HG03469 (cell line): ENCODE data around the gene PLP1.
A peak's percentile ranks its signal among the peaks of the same experiment; 100 is the strongest.
"Not testable (repeated sequence)": the region's sequence is repeated elsewhere in the genome, so short reads cannot be mapped to it uniquely, and the experiment has no call there.

Experiments
- ATAC-seq: cut with Tn5 transposase; IDR thresholded peaks from one replicate; pipeline ENCODE4 v1.9.1; 2021; ENCODE audit warnings: mild to moderate bottlenecking, moderate library complexity, moderate number of reproducible peaks; ENCODE audit not compliant: unreplicated experiment

The PLP1 gene

DNA sequence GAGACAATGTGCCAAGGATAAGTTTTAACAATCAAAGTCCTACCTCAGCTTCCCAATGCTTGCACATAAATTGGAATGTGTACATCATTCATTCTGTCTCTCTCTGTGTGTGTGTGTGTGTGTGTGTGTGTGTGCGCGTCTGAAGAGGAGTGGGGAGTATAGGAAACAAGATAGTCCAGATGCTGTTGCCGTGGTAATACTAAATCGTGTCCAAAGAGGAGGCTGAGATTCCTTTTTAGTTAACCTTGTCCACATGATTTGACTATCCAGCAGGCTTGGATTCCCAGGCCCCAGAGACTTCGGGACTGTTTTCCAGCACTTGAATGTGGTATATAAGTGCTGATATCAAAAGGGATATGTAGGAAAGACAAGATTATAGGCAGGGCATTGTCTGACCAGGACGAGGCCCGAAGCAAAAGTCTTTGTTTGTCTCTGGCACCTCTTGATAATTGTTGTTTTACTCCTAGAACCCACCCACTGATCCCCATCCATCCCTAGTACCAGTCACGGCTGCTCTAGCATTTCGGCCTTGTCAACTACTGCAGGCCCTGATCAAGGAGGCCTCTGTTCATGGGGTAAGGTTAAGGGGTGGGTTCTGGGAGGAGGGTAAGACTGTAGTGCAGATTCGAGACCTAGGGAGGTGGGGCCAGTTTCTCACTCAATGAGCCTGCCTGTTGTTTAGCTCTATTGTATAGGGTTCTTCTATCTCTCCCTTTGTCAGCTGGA is 3.9 kb downstream of the PLP1 start:
- no peak for ATAC-seq

DNA sequence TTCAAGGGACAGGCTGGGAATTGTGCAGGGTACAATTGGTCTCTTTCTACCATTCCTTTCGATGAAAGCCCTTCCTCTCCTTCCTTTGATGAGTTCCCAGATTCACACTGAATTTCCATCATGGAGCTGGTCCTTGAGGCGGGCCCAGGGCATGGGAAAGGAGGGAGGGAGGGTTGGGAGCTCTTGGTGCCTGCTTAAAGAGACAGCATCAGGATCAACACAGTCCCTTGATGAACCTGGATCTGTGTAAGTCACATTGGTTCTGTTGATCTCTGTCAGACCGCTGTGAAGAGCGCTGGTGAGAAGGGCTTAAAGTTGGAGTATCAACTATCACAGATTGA is 4.4 kb downstream of the PLP1 start:
- no peak for ATAC-seq

DNA sequence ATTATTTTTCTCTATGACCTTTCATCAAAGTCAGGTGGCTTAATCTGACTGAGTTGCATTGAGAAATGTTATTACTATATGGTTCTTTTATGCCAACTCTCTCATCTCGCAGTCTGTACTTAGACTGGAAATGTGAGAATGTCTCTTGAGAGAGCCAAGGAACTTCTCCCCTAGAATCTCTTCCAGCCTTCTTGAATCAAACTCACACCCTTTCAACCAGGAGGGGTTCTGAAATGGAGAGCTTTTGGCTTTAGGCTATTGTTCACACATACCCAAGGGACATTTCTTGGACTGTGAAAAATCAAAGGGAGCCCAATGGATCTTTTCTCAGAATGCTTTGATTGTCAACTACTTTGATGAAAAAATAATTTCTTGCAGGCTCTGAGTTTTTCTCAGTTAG is 5.1 kb downstream of the PLP1 start:
- no peak for ATAC-seq

GRCh38 chrX:103782640-103783039 is 6.0 kb downstream of the PLP1 start:
- ATAC-seq, result no peak

DNA sequence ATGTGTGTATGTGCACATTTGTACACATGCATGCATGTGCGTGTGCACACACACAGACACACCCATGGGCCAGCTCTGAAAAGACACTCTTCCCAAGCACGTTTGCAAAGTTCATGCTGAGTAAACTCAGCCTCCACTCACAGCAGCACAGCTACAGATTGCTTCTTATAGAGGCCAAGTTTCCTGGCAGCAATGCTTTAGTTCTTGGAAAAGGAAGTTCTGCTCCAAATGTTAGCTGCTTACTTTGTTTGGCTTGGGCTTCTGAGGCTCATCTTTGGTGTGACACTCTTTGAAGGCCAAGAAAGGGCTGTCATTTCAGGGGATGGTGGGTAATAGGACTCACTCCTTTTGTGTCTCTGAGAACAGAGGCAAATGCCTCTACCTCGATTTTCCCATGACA is 6.6 kb downstream of the PLP1 start:
- ATAC-seq, result no peak

DNA sequence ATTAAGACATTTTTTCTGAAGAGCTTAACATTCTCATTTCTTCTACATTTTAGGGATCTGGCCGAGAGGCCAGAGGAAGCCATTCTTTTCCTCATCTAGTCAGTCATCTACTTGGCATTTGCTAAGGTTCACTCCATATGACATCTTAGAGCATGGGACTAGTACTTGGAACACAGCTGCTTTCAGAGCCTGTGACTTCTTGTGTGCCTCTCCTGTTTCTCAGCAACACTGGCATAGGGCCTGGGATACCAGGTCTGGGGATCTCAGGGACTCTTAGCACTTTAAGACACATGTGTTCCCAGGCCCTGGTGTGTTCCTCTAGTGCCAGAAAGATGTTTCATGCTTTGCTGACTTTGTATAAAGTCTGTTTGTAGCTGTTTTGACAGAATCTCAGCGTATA is 7.3 kb downstream of the PLP1 start:
- no peak for ATAC-seq

GRCh38 chrX:103789004-103789403 is 12.4 kb downstream of the PLP1 start:
- ATAC-seq, result peak; percentile 80

GRCh38 chrX:103791228-103791627 is 14.6 kb downstream of the PLP1 start:
- ATAC-seq, result no peak

- no peak for ATAC-seq
Measured at GRCh38 chrX:103791826-103792485, 15.3 kb downstream of the PLP1 start.

DNA sequence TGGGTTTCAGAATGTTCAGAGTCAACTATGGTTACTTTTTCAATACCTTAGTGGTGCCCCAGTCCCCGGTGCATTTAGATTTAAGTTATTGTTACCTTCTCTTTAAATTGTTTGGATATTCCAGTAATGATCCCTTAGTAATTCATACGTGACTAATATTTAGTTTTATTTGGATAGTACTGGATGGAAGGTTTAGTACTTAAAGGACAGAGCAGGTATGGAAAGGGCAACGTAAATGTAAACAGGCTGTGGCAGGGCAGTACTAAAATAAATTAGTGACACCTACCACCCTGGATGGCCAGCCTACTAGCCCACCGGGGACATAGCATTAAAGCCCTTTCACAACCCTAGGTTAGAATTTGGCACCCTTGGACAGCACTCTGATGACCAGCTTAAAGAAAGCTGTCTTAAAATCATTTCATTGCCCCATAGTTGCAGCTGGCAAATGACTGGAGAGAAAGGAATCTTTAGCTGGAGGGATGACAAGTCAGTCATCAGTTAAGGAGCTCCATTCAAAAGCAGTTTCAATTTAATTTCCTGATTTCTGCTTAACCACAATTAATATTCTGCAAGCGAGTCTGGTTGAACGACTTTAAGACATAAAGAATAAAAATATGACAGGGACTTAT is 16.4 kb downstream of the PLP1 start:
- ATAC-seq, result no peak

GRCh38 chrX:103793545-103793940 is 16.9 kb downstream of the PLP1 start:
- ATAC-seq, result no peak

- no peak for ATAC-seq
Measured at GRCh38 chrX:103794119-103794518, 17.5 kb downstream of the PLP1 start.

- no peak for ATAC-seq
Measured at GRCh38 chrX:103797691-103798090, 21.1 kb downstream of the PLP1 start.

DNA sequence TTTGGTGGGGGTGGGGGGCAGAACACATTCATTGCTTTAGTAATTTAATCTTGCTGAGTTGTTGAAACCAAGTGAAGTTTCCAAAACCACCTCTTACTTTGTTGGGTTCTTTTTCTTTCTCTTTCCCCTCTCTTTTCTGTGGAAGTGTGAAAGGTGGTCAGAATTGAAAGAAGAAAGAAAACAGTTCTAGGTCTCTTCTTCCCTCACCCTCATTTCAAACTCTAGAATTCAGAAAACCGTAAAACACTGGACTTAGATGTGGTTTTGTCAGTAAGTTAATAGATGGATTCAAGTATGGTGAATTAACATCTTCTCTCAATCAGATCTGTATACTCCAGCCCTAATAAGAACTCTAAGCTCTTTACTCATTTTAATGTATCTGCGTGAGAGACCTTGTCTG is 23.7 kb downstream of the PLP1 start:
- no peak for ATAC-seq

GRCh38 chrX:103805860-103806259 is 29.2 kb downstream of the PLP1 start:
- ATAC-seq, result no peak

DNA sequence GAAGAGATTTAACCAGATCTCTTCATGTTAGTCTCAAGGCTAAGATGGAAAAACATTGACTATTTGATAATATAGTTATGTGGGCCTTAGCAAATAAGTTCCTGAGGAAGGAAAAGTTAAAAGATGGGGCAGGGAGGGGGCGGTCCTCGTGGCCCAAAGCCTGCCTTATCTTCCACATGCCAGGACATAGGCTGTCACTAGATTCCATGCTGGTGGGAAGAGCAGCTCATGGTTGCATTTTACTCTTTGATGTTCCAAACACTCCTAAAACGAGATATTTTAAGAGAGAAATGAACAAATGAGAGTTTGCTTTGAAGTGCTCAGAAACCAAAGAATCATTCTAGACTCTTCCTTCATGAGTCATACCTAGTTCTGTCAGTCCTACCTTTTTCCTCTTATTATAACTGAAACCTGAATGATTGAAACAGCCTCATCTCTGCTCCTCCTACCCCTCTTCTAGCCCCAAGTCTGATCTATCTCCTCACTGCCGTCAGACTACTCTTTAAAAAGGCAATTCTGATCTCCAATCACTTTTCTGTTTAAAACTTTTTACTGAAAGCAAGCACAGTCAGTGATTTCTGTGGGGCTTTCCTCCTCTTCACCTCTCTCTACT is 30.3 kb downstream of the PLP1 start:
- ATAC-seq, result no peak

- no peak for ATAC-seq
Measured at GRCh38 chrX:103811858-103812257, 35.2 kb downstream of the PLP1 start.

- not testable (repeated sequence) for ATAC-seq
Measured at GRCh38 chrX:103817101-103817500, 40.5 kb downstream of the PLP1 start.

DNA sequence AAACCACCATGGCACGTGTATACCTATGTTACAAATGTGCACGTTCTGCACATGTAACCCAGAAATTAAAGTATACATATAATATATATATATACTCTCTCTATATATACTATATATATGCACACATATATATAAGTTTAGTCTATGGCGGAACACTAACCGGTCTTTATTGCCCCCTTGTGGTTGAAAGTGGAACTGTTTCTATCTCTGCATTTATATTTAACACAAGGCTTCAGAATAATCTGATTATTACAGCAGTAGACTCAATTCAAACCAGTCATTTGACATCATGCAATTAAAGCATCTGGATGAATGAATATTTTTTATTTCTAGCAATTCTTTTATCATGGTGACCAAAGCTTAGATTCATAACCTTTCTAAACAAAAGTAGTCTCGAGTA is 40.9 kb downstream of the PLP1 start:
- ATAC-seq, result no peak

DNA sequence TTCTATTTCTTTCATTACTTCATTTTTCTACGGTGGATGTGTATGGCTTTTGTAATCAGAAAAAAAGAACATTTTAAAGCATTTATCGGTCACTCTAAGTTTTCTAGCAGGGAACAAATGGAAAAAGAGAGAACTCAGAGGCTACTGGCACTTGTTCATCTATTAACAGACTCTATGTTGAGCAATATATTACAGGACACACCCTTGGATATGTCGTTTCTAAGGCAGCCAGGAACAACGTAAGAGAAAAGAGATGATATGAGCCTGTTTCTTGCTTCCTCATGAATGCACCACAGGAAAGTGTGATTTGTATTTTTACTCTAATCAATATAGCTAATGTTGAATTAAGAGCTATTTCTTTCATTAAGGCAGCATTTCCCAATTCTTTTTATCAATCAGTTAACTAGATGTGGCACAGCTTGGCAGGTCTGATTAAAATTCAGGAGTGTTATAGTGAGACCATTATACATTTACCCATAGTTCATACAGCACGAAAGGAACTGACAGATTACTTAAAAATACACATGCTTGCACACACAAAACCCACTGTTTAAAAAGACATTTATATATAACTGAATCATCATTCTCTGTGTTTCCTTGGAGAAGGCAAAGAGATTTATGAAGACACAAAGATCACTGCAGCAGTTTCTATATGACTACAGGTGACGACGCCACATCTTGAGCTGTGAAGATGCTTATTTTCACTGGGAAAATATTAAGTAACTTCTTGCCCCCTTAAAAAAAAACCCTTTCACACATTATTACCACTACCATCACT is 42.4 kb downstream of the PLP1 start:
- ATAC-seq, result no peak

DNA sequence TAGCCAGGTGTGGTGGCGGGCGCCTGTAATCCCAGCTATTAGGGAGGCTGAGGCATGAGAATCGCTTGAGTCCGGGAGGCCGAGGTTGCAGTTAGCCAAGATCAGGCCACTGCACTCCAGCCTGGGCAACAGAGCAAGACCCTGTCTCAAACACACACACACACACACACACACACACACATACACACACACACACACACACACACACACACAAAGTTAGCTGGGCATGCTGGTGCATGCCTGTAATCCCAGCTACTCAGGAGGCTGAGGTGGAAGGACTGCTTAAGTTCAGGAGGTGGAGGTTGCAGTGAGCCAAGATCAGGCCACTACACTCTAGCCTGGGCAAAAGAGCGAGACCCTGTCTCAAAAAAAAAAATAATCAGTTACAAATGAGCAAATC is 44.2 kb downstream of the PLP1 start:
- ATAC-seq, result not testable (repeated sequence)
